H9 (cell line): ENCODE measurements around the gene ETFA. TPM values are rescaled to one million over a fixed set of nuclear protein-coding genes. Genes with fewer than 3 reads are reported as not detected.
A peak's percentile ranks its signal among the peaks of the same experiment; 100 is the strongest.

ENCODE experiments used
- DNase-seq: peaks from one replicate; pipeline ENCODE4 v3.0.0-alpha.2; 2017
- H2AFZ ChIP-seq: one replicate; pipeline ENCODE4 v1.6.1; 2013; ENCODE audit warnings: mild to moderate bottlenecking, low read length, control low read depth, moderate library complexity
- H2AK5ac ChIP-seq: 2 replicates; pipeline ENCODE4 v1.6.1; 2013; ENCODE audit warnings: low read length, control low read depth, mixed read lengths; ENCODE audit not compliant: insufficient read length
- H2BK120ac ChIP-seq: one replicate; pipeline ENCODE4 v1.6.1; 2013; ENCODE audit warnings: low read depth, mild to moderate bottlenecking, low read length, control low read depth, inconsistent platforms; ENCODE audit not compliant: poor library complexity, severe bottlenecking
- H2BK12ac ChIP-seq: 2 replicates; pipeline ENCODE4 v1.6.1; 2013; ENCODE audit warnings: low read length, control low read depth, mixed read lengths, low read depth; ENCODE audit not compliant: insufficient read length
- H2BK15ac ChIP-seq: 2 replicates; pipeline ENCODE4 v1.6.1; 2013; ENCODE audit warnings: low read depth, low read length, control low read depth
- H2BK20ac ChIP-seq: one replicate; pipeline ENCODE4 v1.6.1; 2013; ENCODE audit warnings: low read depth, mild to moderate bottlenecking, low read length, control low read depth, inconsistent platforms; ENCODE audit not compliant: poor library complexity, severe bottlenecking
- H2BK5ac ChIP-seq: 2 replicates; pipeline ENCODE4 v1.6.1; 2013; ENCODE audit warnings: low read length, control low read depth, mixed read lengths; ENCODE audit not compliant: insufficient read length
- H3K14ac ChIP-seq: 2 replicates; pipeline ENCODE4 v1.6.1; 2013; ENCODE audit warnings: low read length, control low read depth; ENCODE audit not compliant: insufficient read depth
- H3K18ac ChIP-seq: 2 replicates; pipeline ENCODE4 v1.6.1; 2013; ENCODE audit warnings: low read depth, mild to moderate bottlenecking, mixed read lengths, low read length, control low read depth; ENCODE audit not compliant: insufficient read length
- H3K23ac ChIP-seq: 2 replicates; pipeline ENCODE4 v1.6.1; 2013; ENCODE audit warnings: low read length, control low read depth, mixed read lengths, low read depth; ENCODE audit not compliant: insufficient read length
- H3K23me2 ChIP-seq: 2 replicates; pipeline ENCODE4 v1.6.1; 2013; ENCODE audit warnings: low read depth, mild to moderate bottlenecking, mixed read lengths, low read length, control low read depth; ENCODE audit not compliant: insufficient read length, poor library complexity, severe bottlenecking
- H3K27ac ChIP-seq: 2 replicates; pipeline ENCODE4 v1.5.1; 2013; ENCODE audit warnings: low read length, control low read depth, mixed read lengths, low read depth; ENCODE audit not compliant: insufficient read length
- H3K27me3 ChIP-seq: 2 replicates; pipeline ENCODE4 v1.6.1; 2013; ENCODE audit warnings: low read length, control low read depth, inconsistent platforms; ENCODE audit not compliant: insufficient read depth
- H3K4ac ChIP-seq: 2 replicates; pipeline ENCODE4 v1.6.1; 2013; ENCODE audit warnings: low read depth, mild to moderate bottlenecking, control low read depth, inconsistent platforms, low read length, moderate library complexity
- H3K4me1 ChIP-seq: 2 replicates; pipeline ENCODE4 v1.6.1; 2013; ENCODE audit warnings: low read length, control low read depth, inconsistent platforms; ENCODE audit not compliant: insufficient read depth
- H3K4me2 ChIP-seq: 2 replicates; pipeline ENCODE4 v1.6.1; 2013; ENCODE audit warnings: low read length, control low read depth, mixed read lengths; ENCODE audit not compliant: insufficient read length, insufficient read depth
- H3K56ac ChIP-seq: 2 replicates; pipeline ENCODE4 v1.6.1; 2013; ENCODE audit warnings: low read depth, mild to moderate bottlenecking, mixed read lengths, low read length, control low read depth; ENCODE audit not compliant: insufficient read length
- H3K79me1 ChIP-seq: 2 replicates; pipeline ENCODE4 v1.6.1; 2013; ENCODE audit warnings: low read depth, mild to moderate bottlenecking, moderate library complexity, low read length, control low read depth, inconsistent platforms; ENCODE audit not compliant: insufficient read depth, poor library complexity, severe bottlenecking
- H3K79me2 ChIP-seq: 2 replicates; pipeline ENCODE4 v1.6.1; 2013; ENCODE audit warnings: low read length, control low read depth, inconsistent platforms; ENCODE audit not compliant: insufficient read depth
- H3K9ac ChIP-seq: 2 replicates; pipeline ENCODE4 v1.6.1; 2013; ENCODE audit warnings: low read length, control low read depth, mixed read lengths; ENCODE audit not compliant: insufficient read length; ENCODE audit errors: extremely low read depth
- H3K9me3 ChIP-seq: one replicate; pipeline ENCODE4 v1.6.1; 2013; ENCODE audit warnings: low read depth, low read length, inconsistent platforms; ENCODE audit not compliant: control insufficient read depth
- H3T11ph ChIP-seq: one replicate; pipeline ENCODE4 v1.6.1; 2013; ENCODE audit warnings: mild to moderate bottlenecking, low read length, control low read depth, inconsistent platforms
- H4K20me1 ChIP-seq: one replicate; pipeline ENCODE4 v1.6.1; 2013; ENCODE audit not compliant: control insufficient read depth, insufficient read length, insufficient read depth
- H4K5ac ChIP-seq: 2 replicates; pipeline ENCODE4 v1.6.1; 2013; ENCODE audit warnings: low read depth, mild to moderate bottlenecking, mixed read lengths, low read length, control low read depth; ENCODE audit not compliant: insufficient read length
- H4K8ac ChIP-seq: replicated peaks from 2 replicates; pipeline ENCODE4 v1.6.1; 2013; ENCODE audit warnings: low read length, control low read depth, mixed read lengths, low read depth; ENCODE audit not compliant: insufficient read length
- H4K91ac ChIP-seq: 2 replicates; pipeline ENCODE4 v1.6.1; 2013; ENCODE audit warnings: low read depth, mild to moderate bottlenecking, moderate library complexity, mixed read lengths, low read length, control low read depth; ENCODE audit not compliant: insufficient read length
- H3K27ac Mint-ChIP-seq, 3 experiments: 2 replicates in 2 of 3; 3 replicates in 1 of 3; pipeline ENCODE4 v1.8.0; 2020 to 2021; ENCODE audit warnings: mixed read lengths in 3 of 3, mild to moderate bottlenecking in 1 of 3, moderate library complexity in 1 of 3
- H3K27me3 Mint-ChIP-seq: 2 replicates; pipeline ENCODE4 v1.8.0; 2021; ENCODE audit warnings: low read depth, mild to moderate bottlenecking, moderate library complexity, mixed read lengths
- H3K36me3 Mint-ChIP-seq, 3 experiments: 2 replicates in 2 of 3; 3 replicates in 1 of 3; pipeline ENCODE4 v1.8.0; 2020 to 2021; ENCODE audit warnings: low read depth in 3 of 3, mixed read lengths in 3 of 3; ENCODE audit not compliant: insufficient read depth in 1 of 3
- H3K4me1 Mint-ChIP-seq, 2 experiments: 2 replicates each; pipeline ENCODE4 v1.8.0; 2020; ENCODE audit warnings: mixed read lengths in 2 of 2
- H3K4me3 Mint-ChIP-seq, 2 experiments: 2 replicates in 1 of 2; 3 replicates in 1 of 2; pipeline ENCODE4 v1.8.0; 2020 to 2021; ENCODE audit warnings: mild to moderate bottlenecking in 2 of 2, mixed read lengths in 2 of 2, moderate library complexity in 1 of 2
- H3K9me3 Mint-ChIP-seq, 2 experiments: 2 replicates in 1 of 2; 3 replicates in 1 of 2; pipeline ENCODE4 v1.8.0; 2020; ENCODE audit warnings: mild to moderate bottlenecking in 2 of 2, mixed read lengths in 2 of 2, moderate library complexity in 1 of 2
- WGBS: extraction: QIAGEN DNeasy Blood & Tissue Kit; methylation state at CpG from one replicate; pipeline ENCODE4 v1.1.7; 2013; ENCODE audit warnings: missing lambda C conversion rate, low lambda C conversion rate, mixed read lengths; ENCODE audit not compliant: insufficient read length; ENCODE audit errors: extremely low coverage; 5-methylcytosine and 5-hydroxymethylcytosine counted together
- total RNA-seq: library from RNA; stranded (reverse); gene quantifications from 2 replicates; pipeline ENCODE4 v1.2.1, GENCODE V29; 2021
- TF ChIP-seq, protein P1 (sequence below): fragments of 200-600 bp; sonication (generic); conservative IDR thresholded peaks from 3 replicates; pipeline ENCODE4 v1.8.0; 2021; ENCODE audit warnings: antibody characterized with exemption, mild to moderate bottlenecking

Gene ETFA
- total RNA-seq, 1 experiment from 2014 or later: 109 TPM

GRCh38 chr15:76208084-76208785, 103.0 kb downstream of the ETFA start:
- Mint-ChIP-seq H3K27me3 (no peaks in the 10 kb centered on the region), H3K36me3 (peaks cover 0 to 6% (median 0%) of the 10 kb centered on the region in 3 experiments; a peak in 3 of 7 replicates), H3K4me3 (no peak overlapping the region), H3K9me3 (no peaks in the 10 kb centered on the region), H3K27ac (peak overlapping the region in 1 of 3 experiments; percentile 89; a peak in 4 of 7 replicates), H3K4me1 (peaks cover 0 to 3% of the 10 kb centered on the region in 2 experiments; a peak in 1 of 4 replicates)
- no CpG with 5 or more reads among the region's 8 CpGs for WGBS
- H3K14ac ChIP-seq: no peak overlapping the region
- no peak overlapping the region for H3K56ac ChIP-seq
- H4K8ac ChIP-seq: no peak overlapping the region
- no peak overlapping the region for H3K9ac ChIP-seq
- H3K4me2 ChIP-seq: no peak overlapping the region
- H4K5ac ChIP-seq: no peak overlapping the region
- H3K23ac ChIP-seq: no peak overlapping the region
- H2BK5ac ChIP-seq: no peak overlapping the region
- no peak overlapping the region for H3T11ph ChIP-seq
- H3K79me2 ChIP-seq: no peaks in the 10 kb centered on the region
- no peaks in the 10 kb centered on the region for H3K27me3 ChIP-seq
- H2BK120ac ChIP-seq: no peak overlapping the region
- no peak overlapping the region for H2AK5ac ChIP-seq
- TF ChIP-seq, protein P1, sequence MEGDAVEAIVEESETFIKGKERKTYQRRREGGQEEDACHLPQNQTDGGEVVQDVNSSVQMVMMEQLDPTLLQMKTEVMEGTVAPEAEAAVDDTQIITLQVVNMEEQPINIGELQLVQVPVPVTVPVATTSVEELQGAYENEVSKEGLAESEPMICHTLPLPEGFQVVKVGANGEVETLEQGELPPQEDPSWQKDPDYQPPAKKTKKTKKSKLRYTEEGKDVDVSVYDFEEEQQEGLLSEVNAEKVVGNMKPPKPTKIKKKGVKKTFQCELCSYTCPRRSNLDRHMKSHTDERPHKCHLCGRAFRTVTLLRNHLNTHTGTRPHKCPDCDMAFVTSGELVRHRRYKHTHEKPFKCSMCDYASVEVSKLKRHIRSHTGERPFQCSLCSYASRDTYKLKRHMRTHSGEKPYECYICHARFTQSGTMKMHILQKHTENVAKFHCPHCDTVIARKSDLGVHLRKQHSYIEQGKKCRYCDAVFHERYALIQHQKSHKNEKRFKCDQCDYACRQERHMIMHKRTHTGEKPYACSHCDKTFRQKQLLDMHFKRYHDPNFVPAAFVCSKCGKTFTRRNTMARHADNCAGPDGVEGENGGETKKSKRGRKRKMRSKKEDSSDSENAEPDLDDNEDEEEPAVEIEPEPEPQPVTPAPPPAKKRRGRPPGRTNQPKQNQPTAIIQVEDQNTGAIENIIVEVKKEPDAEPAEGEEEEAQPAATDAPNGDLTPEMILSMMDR: no peak
- no peak overlapping the region for H4K91ac ChIP-seq
- H2BK20ac ChIP-seq: no peak overlapping the region
- H3K4me1 ChIP-seq: peaks cover 2% of the 10 kb centered on the region; the same call in 1 of the 2 replicates
- DNase-seq: no peak
- H3K27ac ChIP-seq: no peak overlapping the region
- H2BK12ac ChIP-seq: no peak overlapping the region
- no peak overlapping the region for H2BK15ac ChIP-seq
- no peak overlapping the region for H3K4ac ChIP-seq
- no peaks in the 10 kb centered on the region for H3K9me3 ChIP-seq
- no peak overlapping the region for H3K18ac ChIP-seq
- H3K23me2 ChIP-seq: no peaks in the 10 kb centered on the region
- no peaks in the 10 kb centered on the region for H4K20me1 ChIP-seq
- H2AFZ ChIP-seq: no peak overlapping the region
- H3K79me1 ChIP-seq: no peaks in the 10 kb centered on the region
